GM23338 (cell line): ENCODE results near the gene PAK4. TPM values are rescaled to one million over a fixed set of nuclear protein-coding genes. Genes with fewer than 3 reads are reported as not detected.

Source experiments
- ATAC-seq: fragments of 200-7000 bp; cut with Tn5 transposase; 3 replicates; pipeline ENCODE4 v1.9.1; 2020
- DNase-seq: peaks from one replicate; pipeline ENCODE4 v3.0.0-alpha.2; 2015; ENCODE audit warnings: low spot score
- H2AFZ ChIP-seq: fragments of 200-600 bp; sonication (generic); 2 replicates; pipeline ENCODE4 v1.8.0; 2016; ENCODE audit warnings: antibody characterized with exemption, mild to moderate bottlenecking, moderate library complexity
- H3F3A ChIP-seq: fragments of 200-600 bp; sonication (generic); replicated peaks from 2 replicates; pipeline ENCODE4 v1.8.0; 2017; ENCODE audit warnings: antibody characterized with exemption, mixed run types, low read depth
- H3K27ac ChIP-seq: fragments of 200-600 bp; sonication (generic); 2 replicates; pipeline ENCODE4 v1.6.1; 2016; ENCODE audit warnings: low read depth
- H3K27me3 ChIP-seq: fragments of 200-600 bp; sonication (generic); 2 replicates; pipeline ENCODE4 v1.8.0; 2016; ENCODE audit warnings: mild to moderate bottlenecking, mixed run types, moderate library complexity; ENCODE audit not compliant: insufficient read depth
- H3K36me3 ChIP-seq: fragments of 200-600 bp; sonication (generic); 2 replicates; pipeline ENCODE4 v1.8.0; 2016; ENCODE audit warnings: mild to moderate bottlenecking; ENCODE audit not compliant: insufficient read depth
- H3K4me1 ChIP-seq: fragments of 200-600 bp; sonication (generic); 2 replicates; pipeline ENCODE4 v1.8.0; 2016; ENCODE audit warnings: mild to moderate bottlenecking, moderate library complexity; ENCODE audit not compliant: insufficient read depth
- H3K4me2 ChIP-seq: fragments of 200-600 bp; sonication (generic); 2 replicates; pipeline ENCODE4 v1.7.1; 2017; ENCODE audit warnings: mixed run types
- H3K4me3 ChIP-seq: fragments of 200-600 bp; sonication (generic); 2 replicates; pipeline ENCODE4 v1.6.1; 2016; ENCODE audit warnings: mixed run types
- H3K79me2 ChIP-seq: fragments of 200-600 bp; sonication (generic); replicated peaks from 2 replicates; pipeline ENCODE4 v1.8.0; 2017; ENCODE audit warnings: mild to moderate bottlenecking; ENCODE audit not compliant: insufficient read depth
- H3K9me2 ChIP-seq: fragments of 200-600 bp; sonication (generic); 2 replicates; pipeline ENCODE4 v1.8.0; 2017; ENCODE audit not compliant: insufficient read depth
- H4K20me1 ChIP-seq: fragments of 200-600 bp; sonication (generic); replicated peaks from 2 replicates; pipeline ENCODE4 v1.8.0; 2017; ENCODE audit warnings: mild to moderate bottlenecking; ENCODE audit not compliant: insufficient read depth
- H3K27ac Mint-ChIP-seq: 2 replicates; pipeline ENCODE4 v1.8.0; 2020; ENCODE audit warnings: inconsistent platforms, mild to moderate bottlenecking, moderate library complexity, mixed read lengths
- H3K27me3 Mint-ChIP-seq: 3 replicates; pipeline ENCODE4 v1.8.0; 2022; ENCODE audit warnings: low read depth, mild to moderate bottlenecking, moderate library complexity, mixed read lengths, inconsistent platforms; ENCODE audit not compliant: insufficient read depth, poor library complexity
- H3K36me3 Mint-ChIP-seq: 3 replicates; pipeline ENCODE4 v1.8.0; 2021; ENCODE audit warnings: low read depth, mild to moderate bottlenecking, inconsistent platforms, moderate library complexity, mixed read lengths
- H3K4me1 Mint-ChIP-seq: 3 replicates; pipeline ENCODE4 v1.8.0; 2020; ENCODE audit warnings: mild to moderate bottlenecking, inconsistent platforms, mixed read lengths
- H3K4me3 Mint-ChIP-seq: 3 replicates; pipeline ENCODE4 v1.8.0; 2021; ENCODE audit warnings: moderate library complexity, mild to moderate bottlenecking, inconsistent platforms, mixed read lengths
- H3K9me3 Mint-ChIP-seq: 3 replicates; pipeline ENCODE4 v1.8.0; 2020; ENCODE audit warnings: moderate library complexity, mild to moderate bottlenecking, inconsistent platforms, mixed read lengths
- EZH2phosphoT487 ChIP-seq: fragments of 200-600 bp; sonication (generic); IDR thresholded peaks from one replicate; pipeline ENCODE4 v1.8.1; 2018; ENCODE audit warnings: antibody characterized with exemption; ENCODE audit not compliant: unreplicated experiment
- JUNB ChIP-seq: IDR thresholded peaks from one replicate; pipeline ENCODE4 v1.6.1; 2016; ENCODE audit warnings: antibody characterized with exemption; ENCODE audit not compliant: unreplicated experiment
- NANOG ChIP-seq: IDR thresholded peaks from 2 replicates; pipeline ENCODE4 v1.6.1; 2016; ENCODE audit warnings: antibody characterized with exemption, borderline replicate concordance
- POLR2AphosphoS5 ChIP-seq: IDR thresholded peaks from 2 replicates; pipeline ENCODE4 v1.6.1; 2016; ENCODE audit warnings: antibody characterized with exemption, low read depth
- STAT1 ChIP-seq: IDR thresholded peaks from one replicate; pipeline ENCODE4 v1.6.1; 2016; ENCODE audit warnings: antibody characterized with exemption; ENCODE audit not compliant: unreplicated experiment
- ZNF114 ChIP-seq: fragments of 250-450 bp; sonication (Bioruptor Pico); IDR thresholded peaks from 2 replicates; pipeline ENCODE4 v1.5.0; 2020; ENCODE audit warnings: mild to moderate bottlenecking, moderate library complexity
- ZNF331 ChIP-seq: fragments of 250-450 bp; sonication (Bioruptor Pico); IDR thresholded peaks from 2 replicates; pipeline ENCODE4 v1.5.0; 2020; ENCODE audit warnings: low read depth, mild to moderate bottlenecking, moderate library complexity
- polyA plus RNA-seq: library from polyadenylated mRNA; unstranded; fragments of >200 nt; fragmentation: Nextera tagmentation; extraction: Ambion mirVana; gene quantifications from 2 replicates; pipeline ENCODE4 v1.2.1, GENCODE V29; 2016
- total RNA-seq: library from RNA; depleted of rRNA; stranded (reverse); fragments of >200 nt; shearing (Covaris generic); gene quantifications from 2 replicates; pipeline ENCODE4 v1.2.3, GENCODE V29; 2014
- TF ChIP-seq, protein P1 (sequence below), 2 experiments: fragments of 200-600 bp in 1 of 2; sonication (generic) in 1 of 2; conservative IDR thresholded peaks; 2 replicates each; pipeline versions ENCODE4 v1.5.1 to v1.6.1; 2016 to 2017; ENCODE audit warnings: antibody characterized with exemption in 2 of 2, low read depth in 2 of 2, mild to moderate bottlenecking in 2 of 2, moderate library complexity in 1 of 2
- TF ChIP-seq, protein P2 (sequence below): IDR thresholded peaks from one replicate; pipeline ENCODE4 v1.6.1; 2018; ENCODE audit warnings: antibody characterized with exemption; ENCODE audit not compliant: unreplicated experiment
- TF ChIP-seq, protein P3 (sequence below): IDR thresholded peaks from 2 replicates; pipeline ENCODE4 v1.6.1; 2016; ENCODE audit warnings: antibody characterized with exemption

Gene PAK4
- total and polyA plus RNA-seq, 2 experiments from 2014 or later = 28.7 to 35.4 TPM

DNA sequence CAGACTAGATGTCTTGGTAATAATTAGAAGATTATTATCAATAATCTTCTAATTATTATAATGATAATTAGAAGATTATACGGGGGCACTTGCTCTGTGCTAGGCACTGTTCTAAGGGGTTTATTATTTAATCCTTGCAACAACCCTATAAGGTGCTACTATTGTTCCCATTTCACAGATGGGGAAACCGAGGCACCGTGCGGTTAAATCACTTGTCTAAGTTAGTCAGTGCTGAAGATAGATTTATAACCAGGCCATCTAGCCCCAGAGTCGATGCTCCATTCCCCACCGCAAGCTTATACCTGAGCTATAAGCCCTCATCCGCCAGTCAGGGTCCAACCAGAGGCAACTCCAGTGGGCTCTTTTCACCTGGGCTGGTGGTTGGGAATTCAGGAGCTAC lies 43.4 kb upstream of the PAK4 start:
- H3K27ac ChIP-seq = no peak overlapping the region
- no peaks in the 10 kb centered on the region for H3K36me3 ChIP-seq
- no peaks in the 10 kb centered on the region; the same call in 2 of the 3 replicates for H3K36me3 Mint-ChIP-seq
- H3K27ac Mint-ChIP-seq = no peak overlapping the region
- no peak overlapping the region for H3K4me3 Mint-ChIP-seq
- H3F3A ChIP-seq = no peaks in the 10 kb centered on the region
- H3K4me2 ChIP-seq = no peak overlapping the region
- peaks cover 38% of the 10 kb centered on the region for H3K27me3 Mint-ChIP-seq
- TF ChIP-seq POLR2AphosphoS5 (no peak), NANOG (no peak), ZNF114 (no peak)
- peaks cover 15% of the 10 kb centered on the region for H3K4me1 ChIP-seq
- peaks cover 19% of the 10 kb centered on the region for H3K4me1 Mint-ChIP-seq
- H3K27me3 ChIP-seq = peaks cover 41% of the 10 kb centered on the region
- H3K79me2 ChIP-seq = no peaks in the 10 kb centered on the region
- H2AFZ ChIP-seq = no peak overlapping the region
- H3K9me3 Mint-ChIP-seq = no peaks in the 10 kb centered on the region
- no peaks in the 10 kb centered on the region for H3K9me2 ChIP-seq
- no peak for DNase-seq
- no peak overlapping the region for H3K4me3 ChIP-seq
- no peak for ATAC-seq
- H4K20me1 ChIP-seq = no peaks in the 10 kb centered on the region

DNA sequence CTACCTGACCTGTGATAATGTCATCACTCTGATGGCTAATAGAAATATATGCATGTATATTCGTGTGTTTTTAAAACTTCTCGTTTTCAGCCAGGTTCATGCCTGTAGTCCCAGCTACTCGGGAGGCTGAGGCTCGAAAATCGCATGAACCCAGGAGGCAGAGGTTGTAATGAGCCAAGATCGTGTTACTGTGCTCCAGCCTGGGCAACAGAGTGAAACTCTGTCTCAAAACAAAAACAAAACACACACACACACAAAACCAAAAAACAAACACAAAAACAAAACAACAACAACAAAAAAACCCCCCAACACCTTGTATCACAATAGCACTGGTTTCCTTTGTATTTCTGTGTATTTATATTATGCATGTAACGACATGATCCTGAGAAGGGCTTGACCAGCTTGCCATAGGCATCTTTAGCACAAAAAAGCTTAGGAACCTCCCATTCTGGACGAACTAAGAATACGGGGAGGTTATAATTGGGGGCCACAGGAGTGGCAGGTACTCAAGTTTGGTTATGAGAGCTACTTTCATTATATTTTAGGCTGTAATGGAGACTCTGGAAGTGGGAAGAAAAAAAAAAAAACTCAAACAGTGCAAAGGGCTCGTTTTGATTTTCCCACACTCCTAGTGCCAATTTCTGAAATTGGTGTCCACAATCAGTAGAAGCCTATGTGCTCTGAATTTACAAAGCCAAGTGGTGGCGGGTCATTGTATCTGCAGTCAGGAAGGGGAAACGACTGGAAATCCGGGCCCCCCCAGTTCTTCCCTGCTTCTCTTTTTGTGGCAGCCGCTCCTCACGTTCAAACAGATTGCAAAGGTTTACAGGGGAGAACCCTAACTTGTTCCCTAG lies 42.6 kb upstream of the PAK4 start:
- Histone ChIP-seq H3K79me2 (no peaks in the 10 kb centered on the region), H3K27ac (no peak overlapping the region), H3K4me2 (peak overlapping the region; percentile 96), H3F3A (no peaks in the 10 kb centered on the region), H2AFZ (peak overlapping the region; percentile 100), H3K9me2 (no peaks in the 10 kb centered on the region), H3K36me3 (no peaks in the 10 kb centered on the region), H4K20me1 (no peaks in the 10 kb centered on the region), H3K4me3 (peak overlapping the region; percentile 73), H3K4me1 (peaks cover 15% of the 10 kb centered on the region), H3K27me3 (peaks cover 41% of the 10 kb centered on the region)
- DNase-seq (no peak), ATAC-seq (no peak)
- Mint-ChIP-seq H3K36me3 (no peaks in the 10 kb centered on the region; the same call in 2 of the 3 replicates), H3K27ac (no peak overlapping the region), H3K27me3 (peaks cover 34% of the 10 kb centered on the region), H3K4me3 (peak overlapping the region; percentile 75), H3K4me1 (peaks cover 19% of the 10 kb centered on the region), H3K9me3 (no peaks in the 10 kb centered on the region)
- no peak for TF ChIP-seq EZH2phosphoT487
- TF ChIP-seq, protein P1, sequence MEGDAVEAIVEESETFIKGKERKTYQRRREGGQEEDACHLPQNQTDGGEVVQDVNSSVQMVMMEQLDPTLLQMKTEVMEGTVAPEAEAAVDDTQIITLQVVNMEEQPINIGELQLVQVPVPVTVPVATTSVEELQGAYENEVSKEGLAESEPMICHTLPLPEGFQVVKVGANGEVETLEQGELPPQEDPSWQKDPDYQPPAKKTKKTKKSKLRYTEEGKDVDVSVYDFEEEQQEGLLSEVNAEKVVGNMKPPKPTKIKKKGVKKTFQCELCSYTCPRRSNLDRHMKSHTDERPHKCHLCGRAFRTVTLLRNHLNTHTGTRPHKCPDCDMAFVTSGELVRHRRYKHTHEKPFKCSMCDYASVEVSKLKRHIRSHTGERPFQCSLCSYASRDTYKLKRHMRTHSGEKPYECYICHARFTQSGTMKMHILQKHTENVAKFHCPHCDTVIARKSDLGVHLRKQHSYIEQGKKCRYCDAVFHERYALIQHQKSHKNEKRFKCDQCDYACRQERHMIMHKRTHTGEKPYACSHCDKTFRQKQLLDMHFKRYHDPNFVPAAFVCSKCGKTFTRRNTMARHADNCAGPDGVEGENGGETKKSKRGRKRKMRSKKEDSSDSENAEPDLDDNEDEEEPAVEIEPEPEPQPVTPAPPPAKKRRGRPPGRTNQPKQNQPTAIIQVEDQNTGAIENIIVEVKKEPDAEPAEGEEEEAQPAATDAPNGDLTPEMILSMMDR (conservative IDR thresholded peaks at IDR 0.05; ENCODE audit: low read depth in 2 of 2) = no peak
- TF ChIP-seq ZNF331 (CRISPR knock-in tag) = no peak
- TF ChIP-seq, protein P2, sequence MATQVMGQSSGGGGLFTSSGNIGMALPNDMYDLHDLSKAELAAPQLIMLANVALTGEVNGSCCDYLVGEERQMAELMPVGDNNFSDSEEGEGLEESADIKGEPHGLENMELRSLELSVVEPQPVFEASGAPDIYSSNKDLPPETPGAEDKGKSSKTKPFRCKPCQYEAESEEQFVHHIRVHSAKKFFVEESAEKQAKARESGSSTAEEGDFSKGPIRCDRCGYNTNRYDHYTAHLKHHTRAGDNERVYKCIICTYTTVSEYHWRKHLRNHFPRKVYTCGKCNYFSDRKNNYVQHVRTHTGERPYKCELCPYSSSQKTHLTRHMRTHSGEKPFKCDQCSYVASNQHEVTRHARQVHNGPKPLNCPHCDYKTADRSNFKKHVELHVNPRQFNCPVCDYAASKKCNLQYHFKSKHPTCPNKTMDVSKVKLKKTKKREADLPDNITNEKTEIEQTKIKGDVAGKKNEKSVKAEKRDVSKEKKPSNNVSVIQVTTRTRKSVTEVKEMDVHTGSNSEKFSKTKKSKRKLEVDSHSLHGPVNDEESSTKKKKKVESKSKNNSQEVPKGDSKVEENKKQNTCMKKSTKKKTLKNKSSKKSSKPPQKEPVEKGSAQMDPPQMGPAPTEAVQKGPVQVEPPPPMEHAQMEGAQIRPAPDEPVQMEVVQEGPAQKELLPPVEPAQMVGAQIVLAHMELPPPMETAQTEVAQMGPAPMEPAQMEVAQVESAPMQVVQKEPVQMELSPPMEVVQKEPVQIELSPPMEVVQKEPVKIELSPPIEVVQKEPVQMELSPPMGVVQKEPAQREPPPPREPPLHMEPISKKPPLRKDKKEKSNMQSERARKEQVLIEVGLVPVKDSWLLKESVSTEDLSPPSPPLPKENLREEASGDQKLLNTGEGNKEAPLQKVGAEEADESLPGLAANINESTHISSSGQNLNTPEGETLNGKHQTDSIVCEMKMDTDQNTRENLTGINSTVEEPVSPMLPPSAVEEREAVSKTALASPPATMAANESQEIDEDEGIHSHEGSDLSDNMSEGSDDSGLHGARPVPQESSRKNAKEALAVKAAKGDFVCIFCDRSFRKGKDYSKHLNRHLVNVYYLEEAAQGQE = no peak
- TF ChIP-seq POLR2AphosphoS5 = no peak
- TF ChIP-seq JUNB = no peak
- no peak for TF ChIP-seq ZNF114
- TF ChIP-seq STAT1 = no peak
- TF ChIP-seq, protein P3, sequence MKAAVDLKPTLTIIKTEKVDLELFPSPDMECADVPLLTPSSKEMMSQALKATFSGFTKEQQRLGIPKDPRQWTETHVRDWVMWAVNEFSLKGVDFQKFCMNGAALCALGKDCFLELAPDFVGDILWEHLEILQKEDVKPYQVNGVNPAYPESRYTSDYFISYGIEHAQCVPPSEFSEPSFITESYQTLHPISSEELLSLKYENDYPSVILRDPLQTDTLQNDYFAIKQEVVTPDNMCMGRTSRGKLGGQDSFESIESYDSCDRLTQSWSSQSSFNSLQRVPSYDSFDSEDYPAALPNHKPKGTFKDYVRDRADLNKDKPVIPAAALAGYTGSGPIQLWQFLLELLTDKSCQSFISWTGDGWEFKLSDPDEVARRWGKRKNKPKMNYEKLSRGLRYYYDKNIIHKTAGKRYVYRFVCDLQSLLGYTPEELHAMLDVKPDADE = no peak
